ENCODE results near the gene SCAMP4. TPM values are rescaled to one million over a fixed set of nuclear protein-coding genes. Genes with fewer than 3 reads are reported as not detected.

SCAMP4 gene
- total RNA-seq, 1 experiment from 2014 or later = 69.0 TPM

GRCh38 chr19:1970003-1970805, 65.0 kb downstream of the SCAMP4 start:
- H3K4me1 Mint-ChIP-seq = no peaks in the 10 kb centered on the region
- Histone ChIP-seq H3K79me1 (ENCODE audit: insufficient read depth, low read depth, low read length, poor library complexity, severe bottlenecking) (peaks cover 3% of the 10 kb centered on the region), H2BK20ac (ENCODE audit: low read depth, low read length, poor library complexity, severe bottlenecking) (no peak overlapping the region), H2BK120ac (ENCODE audit: low read depth, low read length, poor library complexity, severe bottlenecking) (no peak overlapping the region), H2AFZ (ENCODE audit: low read length) (no peak overlapping the region), H3K4me1 (ENCODE audit: insufficient read depth, low read length) (no peaks in the 10 kb centered on the region), H3K4ac (ENCODE audit: low read depth, low read length) (no peak overlapping the region), H3K23ac (ENCODE audit: insufficient read length, low read depth, low read length) (no peak overlapping the region), H4K91ac (ENCODE audit: insufficient read length, low read depth, low read length) (no peak overlapping the region), H4K20me1 (ENCODE audit: control insufficient read depth, insufficient read depth, insufficient read length) (peaks cover 3% of the 10 kb centered on the region), H3K14ac (ENCODE audit: insufficient read depth, low read length) (no peak overlapping the region), H3K23me2 (ENCODE audit: insufficient read length, low read depth, low read length, poor library complexity, severe bottlenecking) (no peaks in the 10 kb centered on the region), H3K27me3 (ENCODE audit: insufficient read depth, low read length) (no peaks in the 10 kb centered on the region), H2BK12ac (ENCODE audit: insufficient read length, low read depth, low read length) (no peak overlapping the region), H3K18ac (ENCODE audit: insufficient read length, low read depth, low read length) (no peak overlapping the region), H3T11ph (ENCODE audit: low read length) (no peak overlapping the region), H3K4me2 (ENCODE audit: insufficient read depth, insufficient read length, low read length) (no peak overlapping the region), H3K56ac (ENCODE audit: insufficient read length, low read depth, low read length) (no peak overlapping the region), H3K9me3 (ENCODE audit: control insufficient read depth, low read depth, low read length) (no peaks in the 10 kb centered on the region), H2AK5ac (ENCODE audit: insufficient read length, low read length) (no peak overlapping the region), H3K79me2 (ENCODE audit: insufficient read depth, low read length) (peaks cover 8% of the 10 kb centered on the region; the same call in 1 of the 2 replicates), H3K27ac (ENCODE audit: insufficient read length, low read depth, low read length) (no peak overlapping the region), H2BK15ac (ENCODE audit: low read depth, low read length) (no peak overlapping the region), H4K5ac (ENCODE audit: insufficient read length, low read depth, low read length) (no peak overlapping the region), H3K9ac (ENCODE audit: extremely low read depth, insufficient read length, low read length) (no peak overlapping the region), H2BK5ac (ENCODE audit: insufficient read length, low read length) (no peak overlapping the region), H4K8ac (replicated peaks; ENCODE audit: insufficient read length, low read depth, low read length) (no peak overlapping the region)
- no CpG with 5 or more reads among the region's 38 CpGs for WGBS (ENCODE audit: extremely low coverage, insufficient read length, low lambda C conversion rate)
- H3K36me3 Mint-ChIP-seq (ENCODE audit: insufficient read depth in 1 of 3, low read depth in 3 of 3) = peaks cover 4 to 19% (median 17%) of the 10 kb centered on the region in 3 experiments; a peak in 6 of 7 replicates
- TF ChIP-seq CTCF (conservative IDR thresholded peaks at IDR 0.05) = no peak
- no peak overlapping the region for H3K4me3 Mint-ChIP-seq
- H3K27ac Mint-ChIP-seq = no peak overlapping the region
- DNase-seq = no peak
- no peaks in the 10 kb centered on the region for H3K27me3 Mint-ChIP-seq (ENCODE audit: low read depth)
- no peaks in the 10 kb centered on the region for H3K9me3 Mint-ChIP-seq

Measured in H9 (cell line).